ENCODE results near the gene ANAPC4.

DNA sequence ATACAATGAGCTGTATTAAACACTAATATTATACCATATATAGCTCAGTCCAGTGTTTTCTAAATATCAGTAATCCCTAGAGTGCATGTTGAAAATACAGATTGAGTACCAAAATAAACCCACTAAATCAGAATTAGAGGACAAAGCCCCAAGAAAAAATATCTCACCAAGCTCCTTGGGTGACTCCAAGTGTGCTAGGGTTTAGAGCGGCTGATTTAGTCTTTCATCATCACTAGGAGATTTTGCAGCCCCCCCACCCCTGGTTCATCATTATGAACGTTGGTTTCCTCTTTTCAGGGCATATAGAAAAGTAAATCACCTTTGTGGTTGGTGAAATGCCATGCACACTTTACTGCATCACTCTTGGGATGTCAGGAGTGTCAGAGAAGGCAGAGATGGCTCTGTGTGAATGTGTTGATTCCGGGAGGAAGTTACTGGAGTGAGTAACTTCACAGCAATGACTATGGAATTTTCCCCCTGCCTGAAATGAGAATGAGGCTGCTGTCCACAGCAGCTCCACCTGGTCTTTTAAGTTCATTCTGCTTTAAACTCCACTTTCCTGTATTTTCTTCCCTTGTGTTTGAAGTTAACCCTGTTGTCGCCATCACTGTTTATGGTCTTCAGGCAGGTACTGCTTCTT is 25.2 kb upstream of the ANAPC4 start:
- no peak for TF ChIP-seq ZNF664 (tag by site-specific recombination; IDR thresholded peaks at IDR 0.05)
- TF ChIP-seq ZNF274 (IDR thresholded peaks at IDR 0.05; ENCODE audit: low read length), result no peak
- no peak for TF ChIP-seq ZNF274 (tag by site-specific recombination; IDR thresholded peaks at IDR 0.05; ENCODE audit: borderline replicate concordance)
- TF ChIP-seq ZNF670 (tag by site-specific recombination; IDR thresholded peaks at IDR 0.05; ENCODE audit: low read depth), result no peak
- no peak for TF ChIP-seq REST (tag by site-specific recombination; IDR thresholded peaks at IDR 0.05)
- no peak for TF ChIP-seq CTCF (tag by site-specific recombination; IDR thresholded peaks at IDR 0.05)
- no peak for TF ChIP-seq ZFP37 (tag by site-specific recombination; IDR thresholded peaks at IDR 0.05)
- no peak for TF ChIP-seq ZNF561 (tag by site-specific recombination; IDR thresholded peaks at IDR 0.05; ENCODE audit: borderline replicate concordance)
- TF ChIP-seq, protein P1, sequence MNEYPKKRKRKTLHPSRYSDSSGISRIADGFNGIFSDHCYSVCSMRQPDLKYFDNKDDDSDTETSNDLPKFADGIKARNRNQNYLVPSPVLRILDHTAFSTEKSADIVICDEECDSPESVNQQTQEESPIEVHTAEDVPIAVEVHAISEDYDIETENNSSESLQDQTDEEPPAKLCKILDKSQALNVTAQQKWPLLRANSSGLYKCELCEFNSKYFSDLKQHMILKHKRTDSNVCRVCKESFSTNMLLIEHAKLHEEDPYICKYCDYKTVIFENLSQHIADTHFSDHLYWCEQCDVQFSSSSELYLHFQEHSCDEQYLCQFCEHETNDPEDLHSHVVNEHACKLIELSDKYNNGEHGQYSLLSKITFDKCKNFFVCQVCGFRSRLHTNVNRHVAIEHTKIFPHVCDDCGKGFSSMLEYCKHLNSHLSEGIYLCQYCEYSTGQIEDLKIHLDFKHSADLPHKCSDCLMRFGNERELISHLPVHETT (tag by site-specific recombination; IDR thresholded peaks at IDR 0.05), result no peak
- no peak for TF ChIP-seq ZNF26 (tag by site-specific recombination; IDR thresholded peaks at IDR 0.05)
- no peak for TF ChIP-seq ZNF792 (tag by site-specific recombination; IDR thresholded peaks at IDR 0.05)
